Adrenal gland (tissue), 5 donors: ENCODE data around the gene CLDND1.

ENCODE experiments used
- POLR2A ChIP-seq, 2 donors: fragments of 450-650 bp; IDR thresholded peaks; one replicate each; pipeline ENCODE4 v1.6.1; 2017; ENCODE audit warnings: antibody characterized with exemption in 2 of 2, mild to moderate bottlenecking in 2 of 2, moderate library complexity in 1 of 2
- TF ChIP-seq, protein P1 (sequence below), 6 experiments: fragments of 450-650 bp in 4 of 6; fragments of 200-600 bp in 2 of 6; sonication (generic) in 1 of 6; IDR thresholded peaks; 1 replicate in 5 of 6; 2 replicates in 1 of 6; pipeline versions ENCODE4 v1.5.1 to v1.8.0; 2016 to 2021; ENCODE audit warnings: antibody characterized with exemption in 6 of 6, mild to moderate bottlenecking in 2 of 6, moderate library complexity in 1 of 6
- donor health status: DM: no; HTN: no; CAD: no.

- TF ChIP-seq, protein P1, sequence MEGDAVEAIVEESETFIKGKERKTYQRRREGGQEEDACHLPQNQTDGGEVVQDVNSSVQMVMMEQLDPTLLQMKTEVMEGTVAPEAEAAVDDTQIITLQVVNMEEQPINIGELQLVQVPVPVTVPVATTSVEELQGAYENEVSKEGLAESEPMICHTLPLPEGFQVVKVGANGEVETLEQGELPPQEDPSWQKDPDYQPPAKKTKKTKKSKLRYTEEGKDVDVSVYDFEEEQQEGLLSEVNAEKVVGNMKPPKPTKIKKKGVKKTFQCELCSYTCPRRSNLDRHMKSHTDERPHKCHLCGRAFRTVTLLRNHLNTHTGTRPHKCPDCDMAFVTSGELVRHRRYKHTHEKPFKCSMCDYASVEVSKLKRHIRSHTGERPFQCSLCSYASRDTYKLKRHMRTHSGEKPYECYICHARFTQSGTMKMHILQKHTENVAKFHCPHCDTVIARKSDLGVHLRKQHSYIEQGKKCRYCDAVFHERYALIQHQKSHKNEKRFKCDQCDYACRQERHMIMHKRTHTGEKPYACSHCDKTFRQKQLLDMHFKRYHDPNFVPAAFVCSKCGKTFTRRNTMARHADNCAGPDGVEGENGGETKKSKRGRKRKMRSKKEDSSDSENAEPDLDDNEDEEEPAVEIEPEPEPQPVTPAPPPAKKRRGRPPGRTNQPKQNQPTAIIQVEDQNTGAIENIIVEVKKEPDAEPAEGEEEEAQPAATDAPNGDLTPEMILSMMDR (IDR thresholded peaks at IDR 0.05): no peak
- no peak for TF ChIP-seq POLR2A (IDR thresholded peaks at IDR 0.05)
These were observed 2.8 kb upstream of the CLDND1 start for GRCh38 chr3:98525494-98525893.
